Natural killer cell (primary cell): ENCODE data around the gene SLC25A24. TPM values are rescaled to one million over a fixed set of nuclear protein-coding genes. Genes with fewer than 3 reads are reported as not detected.

Experiments used
- ATAC-seq, 3 donors: fragments of 150-1000 bp in 2 of 3; fragments of 200-7000 bp in 1 of 3; cut with Tn5 transposase; 1 replicate in 1 of 3; 2 replicates in 2 of 3; pipeline ENCODE4 v1.10.0; 2021; ENCODE audit warnings: mild to moderate bottlenecking in 2 of 3, moderate library complexity in 2 of 3
- DNase-seq, 2 donors: peaks; one replicate each; pipeline versions ENCODE4 v3.0.0 to v3.0.0-alpha.2; 2013 to 2021; ENCODE audit warnings: mixed read lengths in 1 of 2
- H3K27ac ChIP-seq: one replicate; pipeline ENCODE4 v1.5.1; 2013; ENCODE audit warnings: mild to moderate bottlenecking, low read length
- H3K27me3 ChIP-seq: one replicate; pipeline ENCODE4 v1.6.1; 2013; ENCODE audit warnings: low read length; ENCODE audit not compliant: control insufficient read depth, insufficient read depth
- H3K36me3 ChIP-seq: one replicate; pipeline ENCODE4 v1.6.1; 2013; ENCODE audit warnings: low read length; ENCODE audit not compliant: control insufficient read depth, insufficient read depth
- H3K4me1 ChIP-seq: one replicate; pipeline ENCODE4 v1.6.1; 2013; ENCODE audit warnings: low read length; ENCODE audit not compliant: control insufficient read depth, insufficient read depth
- H3K4me3 ChIP-seq: one replicate; pipeline ENCODE4 v1.5.1; 2013; ENCODE audit warnings: low read length
- H3K9me3 ChIP-seq: one replicate; pipeline ENCODE4 v1.6.1; 2013; ENCODE audit warnings: low read length; ENCODE audit not compliant: control insufficient read depth, insufficient read depth
- H3K27ac Mint-ChIP-seq, 2 donors: one replicate each; pipeline ENCODE4 v1.8.0; 2022; ENCODE audit warnings: mild to moderate bottlenecking in 2 of 2, mixed read lengths in 2 of 2, moderate library complexity in 1 of 2
- H3K27me3 Mint-ChIP-seq, 2 donors: one replicate each; pipeline ENCODE4 v1.8.0; 2022; ENCODE audit warnings: low read depth in 2 of 2, mixed read lengths in 2 of 2
- H3K36me3 Mint-ChIP-seq: one replicate; pipeline ENCODE4 v1.8.0; 2022; ENCODE audit warnings: mixed read lengths
- H3K4me1 Mint-ChIP-seq, 2 donors: one replicate each; pipeline ENCODE4 v1.8.0; 2022; ENCODE audit warnings: mixed read lengths in 2 of 2
- H3K4me3 Mint-ChIP-seq: one replicate; pipeline ENCODE4 v1.8.0; 2022; ENCODE audit warnings: mild to moderate bottlenecking, moderate library complexity, mixed read lengths
- H3K9me3 Mint-ChIP-seq, 2 donors: one replicate each; pipeline ENCODE4 v1.8.0; 2022; ENCODE audit warnings: mixed read lengths in 2 of 2
- WGBS: methylation state at CpG from one replicate; pipeline ENCODE4 v1.1.7; 2013; ENCODE audit warnings: missing lambda C conversion rate; ENCODE audit not compliant: insufficient coverage; 5-methylcytosine and 5-hydroxymethylcytosine counted together
- intact Hi-C: fragments of 100-400 bp; cut with micrococcal nuclease; formaldehyde crosslinking; loops from one replicate; pipeline ENCODE4 v1.14.2; 2022
- total RNA-seq, 4 donors: library from RNA; stranded (reverse); fragments of 120-200 nt in 1 of 4; gene quantifications; one replicate each; pipeline versions ENCODE4 v1.2.3 to v1.2.4, GENCODE V29; 2013 to 2022
- TF ChIP-seq, protein P1 (sequence below): fragments of 200-600 bp; IDR thresholded peaks from one replicate; pipeline ENCODE4 v1.8.0; 2022; ENCODE audit warnings: antibody characterized with exemption

SLC25A24 gene
- total RNA-seq, 3 donors from 2014 or later (not counting 1 experiment from before 2014, with no cell fraction given): 7.6 to 11.5 (median 11.3) TPM

DNA sequence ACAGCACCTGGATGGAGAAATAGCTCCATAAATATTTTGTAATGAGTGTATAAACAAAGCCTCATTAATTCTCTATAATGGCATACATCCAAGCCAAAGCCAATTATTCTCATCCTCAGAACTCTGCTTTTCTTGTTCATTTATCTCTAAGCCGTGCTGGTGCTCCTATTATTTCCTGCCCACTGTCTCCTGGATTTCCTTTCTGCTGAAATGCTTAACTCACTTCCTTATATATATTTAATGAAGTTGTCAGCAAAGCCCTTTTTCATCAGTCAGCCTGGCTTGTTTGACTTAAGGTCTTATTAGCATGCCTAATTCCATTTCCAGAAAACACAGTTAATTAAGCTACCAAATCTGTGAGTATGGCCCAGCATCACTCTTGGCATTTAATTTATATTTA is 93.4 kb downstream of the SLC25A24 start:
- TF ChIP-seq, protein P1, sequence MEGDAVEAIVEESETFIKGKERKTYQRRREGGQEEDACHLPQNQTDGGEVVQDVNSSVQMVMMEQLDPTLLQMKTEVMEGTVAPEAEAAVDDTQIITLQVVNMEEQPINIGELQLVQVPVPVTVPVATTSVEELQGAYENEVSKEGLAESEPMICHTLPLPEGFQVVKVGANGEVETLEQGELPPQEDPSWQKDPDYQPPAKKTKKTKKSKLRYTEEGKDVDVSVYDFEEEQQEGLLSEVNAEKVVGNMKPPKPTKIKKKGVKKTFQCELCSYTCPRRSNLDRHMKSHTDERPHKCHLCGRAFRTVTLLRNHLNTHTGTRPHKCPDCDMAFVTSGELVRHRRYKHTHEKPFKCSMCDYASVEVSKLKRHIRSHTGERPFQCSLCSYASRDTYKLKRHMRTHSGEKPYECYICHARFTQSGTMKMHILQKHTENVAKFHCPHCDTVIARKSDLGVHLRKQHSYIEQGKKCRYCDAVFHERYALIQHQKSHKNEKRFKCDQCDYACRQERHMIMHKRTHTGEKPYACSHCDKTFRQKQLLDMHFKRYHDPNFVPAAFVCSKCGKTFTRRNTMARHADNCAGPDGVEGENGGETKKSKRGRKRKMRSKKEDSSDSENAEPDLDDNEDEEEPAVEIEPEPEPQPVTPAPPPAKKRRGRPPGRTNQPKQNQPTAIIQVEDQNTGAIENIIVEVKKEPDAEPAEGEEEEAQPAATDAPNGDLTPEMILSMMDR: no peak
- Mint-ChIP-seq H3K4me1 (peaks cover 4 to 7% of the 10 kb centered on the region in 2 donors), H3K27me3 (no peaks in the 10 kb centered on the region), H3K4me3 (no peak overlapping the region), H3K36me3 (no peaks in the 10 kb centered on the region), H3K9me3 (no peaks in the 10 kb centered on the region), H3K27ac (no peak overlapping the region)
- intact Hi-C loops: no loop called here
- ATAC-seq (no peak), DNase-seq (no peak)
- H3K36me3 ChIP-seq: no peaks in the 10 kb centered on the region
- no peak overlapping the region for H3K27ac ChIP-seq
- H3K27me3 ChIP-seq: no peaks in the 10 kb centered on the region
- no peaks in the 10 kb centered on the region for H3K4me1 ChIP-seq
- no peaks in the 10 kb centered on the region for H3K9me3 ChIP-seq
- no peak overlapping the region for H3K4me3 ChIP-seq
- WGBS: 67% methylated on average over 1 of the region's 1 CpG

DNA sequence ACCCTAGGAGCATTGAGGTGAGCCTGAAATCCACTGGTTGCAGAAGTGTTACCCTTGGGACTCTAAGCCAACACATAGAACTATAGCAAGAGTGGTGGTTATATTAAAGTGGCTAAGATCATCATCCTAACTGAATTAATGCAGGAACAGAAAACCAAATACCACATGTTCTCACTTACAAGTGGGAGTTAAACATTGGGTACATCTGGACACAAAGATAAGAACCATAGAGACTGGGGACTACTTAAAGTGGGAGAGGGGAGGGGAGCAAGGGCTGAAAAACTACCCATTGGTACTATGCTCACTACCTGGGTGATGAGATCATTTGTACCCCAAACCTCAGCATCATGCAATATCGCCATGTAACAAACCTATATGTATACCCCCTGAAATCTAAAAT is 100.0 kb downstream of the SLC25A24 start:
- ATAC-seq (no peak), DNase-seq (no peak)
- Mint-ChIP-seq H3K9me3 (no peaks in the 10 kb centered on the region), H3K27me3 (no peaks in the 10 kb centered on the region), H3K4me1 (peaks cover 7 to 18% of the 10 kb centered on the region in 2 donors), H3K36me3 (no peaks in the 10 kb centered on the region), H3K27ac (no peak overlapping the region), H3K4me3 (no peak overlapping the region)
- H3K4me1 ChIP-seq: no peaks in the 10 kb centered on the region
- no peaks in the 10 kb centered on the region for H3K36me3 ChIP-seq
- TF ChIP-seq, protein P1: no peak
- no peak overlapping the region for H3K27ac ChIP-seq
- no peak overlapping the region for H3K4me3 ChIP-seq
- H3K27me3 ChIP-seq: no peaks in the 10 kb centered on the region
- WGBS: 100% methylated on average over 1 of the region's 1 CpG
- intact Hi-C loops: no loop called here
- no peaks in the 10 kb centered on the region for H3K9me3 ChIP-seq

DNA sequence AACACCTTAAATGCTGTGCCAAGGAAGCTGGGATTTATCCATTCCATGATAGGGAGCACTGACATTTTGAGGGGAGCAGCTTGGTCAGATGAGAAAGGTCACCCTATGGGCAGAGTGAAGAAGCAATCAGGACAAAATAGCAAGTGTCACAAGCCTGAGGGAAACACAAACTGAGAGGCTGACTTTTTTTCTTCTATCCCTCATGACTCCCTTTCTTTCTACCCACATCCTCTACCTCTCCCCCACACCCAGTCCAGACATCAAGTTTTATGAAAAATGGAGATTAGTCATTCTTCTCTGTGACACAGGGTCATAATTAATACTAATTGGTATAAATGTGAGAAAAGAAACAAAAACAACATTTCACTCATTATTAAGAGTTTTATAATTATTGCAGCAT is 103.1 kb downstream of the SLC25A24 start:
- DNase-seq (no peak), ATAC-seq (no peak)
- H3K36me3 ChIP-seq: no peaks in the 10 kb centered on the region
- Mint-ChIP-seq H3K36me3 (no peaks in the 10 kb centered on the region), H3K27ac (no peak overlapping the region), H3K9me3 (no peaks in the 10 kb centered on the region), H3K4me3 (no peak overlapping the region), H3K27me3 (no peaks in the 10 kb centered on the region), H3K4me1 (peaks cover 7 to 11% of the 10 kb centered on the region in 2 donors)
- H3K9me3 ChIP-seq: no peaks in the 10 kb centered on the region
- H3K27ac ChIP-seq: no peak overlapping the region
- no peaks in the 10 kb centered on the region for H3K4me1 ChIP-seq
- TF ChIP-seq, protein P1: no peak
- intact Hi-C loops: no loop called here
- no peaks in the 10 kb centered on the region for H3K27me3 ChIP-seq
- H3K4me3 ChIP-seq: no peak overlapping the region

GRCh38 chr1:108096089-108096488 is 104.1 kb downstream of the SLC25A24 start:
- no peak for ATAC-seq
- TF ChIP-seq, protein P1: no peak

More at GRCh38 chr1:108096089-108096488, 104.1 kb downstream of the SLC25A24 start:
- no peaks in the 10 kb centered on the region for H3K27me3 ChIP-seq
- no peaks in the 10 kb centered on the region for H3K36me3 Mint-ChIP-seq
- no peak overlapping the region for H3K4me3 ChIP-seq
- peaks cover 7 to 11% of the 10 kb centered on the region in 2 donors for H3K4me1 Mint-ChIP-seq
- no peak overlapping the region for H3K27ac Mint-ChIP-seq
- H3K9me3 Mint-ChIP-seq: no peaks in the 10 kb centered on the region
- no peak for DNase-seq
- no peaks in the 10 kb centered on the region for H3K27me3 Mint-ChIP-seq
- no peaks in the 10 kb centered on the region for H3K36me3 ChIP-seq
- no peak overlapping the region for H3K4me3 Mint-ChIP-seq
- H3K27ac ChIP-seq: no peak overlapping the region
- no peaks in the 10 kb centered on the region for H3K9me3 ChIP-seq
- H3K4me1 ChIP-seq: no peaks in the 10 kb centered on the region
- WGBS: 65% methylated on average over 3 of the region's 4 CpGs
- intact Hi-C loops: no loop called here
